CD8-positive, alpha-beta memory T cell (primary cell): ENCODE data around the gene MORN1. TPM values are rescaled to one million over a fixed set of nuclear protein-coding genes. Genes with fewer than 3 reads are reported as not detected.

Source experiments
- CTCF ChIA-PET: fragments of 350-600 bp; sonication (Branson Sonifier 250); formaldehyde crosslinking; loops from one replicate; lab custom pipeline; 2021; ENCODE audit warnings: antibody characterized with exemption; lab: Charles Lee
- POLR2A ChIA-PET: fragments of 350-600 bp; sonication (Branson Sonifier 250); formaldehyde crosslinking; loops from one replicate; lab custom pipeline; 2021; ENCODE audit warnings: antibody characterized with exemption; lab: Charles Lee
- DNase-seq, 5 donors: peaks; one replicate each; pipeline versions ENCODE4 v3.0.0 to v3.0.0-alpha.2; 2020 to 2022; ENCODE audit warnings: mixed read lengths in 1 of 5
- H3K27ac ChIP-seq: one replicate; pipeline ENCODE4 v1.7.0; 2013; ENCODE audit warnings: low read depth, mild to moderate bottlenecking, low read length, moderate library complexity
- H3K27me3 ChIP-seq: 2 replicates; pipeline ENCODE4 v1.7.0; 2013; ENCODE audit warnings: low read length, mild to moderate bottlenecking; ENCODE audit not compliant: insufficient read depth, poor library complexity, severe bottlenecking
- H3K36me3 ChIP-seq: 2 replicates; pipeline ENCODE4 v1.7.0; 2013; ENCODE audit warnings: mild to moderate bottlenecking, low read length, moderate library complexity; ENCODE audit not compliant: insufficient read depth
- H3K4me1 ChIP-seq: 2 replicates; pipeline ENCODE4 v1.7.0; 2013; ENCODE audit warnings: mild to moderate bottlenecking, low read length, moderate library complexity; ENCODE audit not compliant: insufficient read depth
- H3K4me3 ChIP-seq: 2 replicates; pipeline ENCODE4 v1.7.0; 2013; ENCODE audit warnings: mild to moderate bottlenecking, low read length
- H3K9me3 ChIP-seq: 2 replicates; pipeline ENCODE4 v1.7.0; 2013; ENCODE audit warnings: mild to moderate bottlenecking, low read length
- H3K27ac Mint-ChIP-seq, 8 donors: one replicate each; pipeline ENCODE4 v1.8.0; 2020 to 2021; ENCODE audit warnings: mixed read lengths in 8 of 8, mild to moderate bottlenecking in 6 of 8, inconsistent platforms in 3 of 8, moderate library complexity in 3 of 8
- H3K27me3 Mint-ChIP-seq, 2 donors: one replicate each; pipeline ENCODE4 v1.8.0; 2020 to 2021; ENCODE audit warnings: mixed read lengths in 2 of 2, mild to moderate bottlenecking in 1 of 2, moderate library complexity in 1 of 2
- H3K36me3 Mint-ChIP-seq, 3 donors: one replicate each; pipeline ENCODE4 v1.8.0; 2020 to 2021; ENCODE audit warnings: mixed read lengths in 3 of 3, inconsistent platforms in 1 of 3, mild to moderate bottlenecking in 1 of 3
- H3K4me1 Mint-ChIP-seq, 3 donors: one replicate each; pipeline ENCODE4 v1.8.0; 2020 to 2021; ENCODE audit warnings: mixed read lengths in 3 of 3, inconsistent platforms in 1 of 3, mild to moderate bottlenecking in 1 of 3
- H3K4me3 Mint-ChIP-seq, 7 donors: one replicate each; pipeline ENCODE4 v1.8.0; 2020 to 2021; ENCODE audit warnings: mixed read lengths in 7 of 7, mild to moderate bottlenecking in 6 of 7, moderate library complexity in 4 of 7, inconsistent platforms in 2 of 7
- H3K9me3 Mint-ChIP-seq, 5 donors: one replicate each; pipeline ENCODE4 v1.8.0; 2020 to 2022; ENCODE audit warnings: mixed read lengths in 5 of 5, mild to moderate bottlenecking in 3 of 5, moderate library complexity in 2 of 5, inconsistent platforms in 1 of 5
- polyA plus RNA-seq: library from polyadenylated mRNA; unstranded; fragments of 300-500 nt; fragmentation: Illumina TruSeq; gene quantifications from one replicate; pipeline ENCODE4 v1.2.3, GENCODE V29; 2021
- total RNA-seq, 2 experiments: library from RNA; stranded (reverse); gene quantifications; one replicate each; pipeline ENCODE4 v1.2.3, GENCODE V29; 2021

The MORN1 gene
- total and polyA plus RNA-seq, 3 experiments from 2014 or later: 3.3 to 10.4 (median 9.4) TPM

DNA sequence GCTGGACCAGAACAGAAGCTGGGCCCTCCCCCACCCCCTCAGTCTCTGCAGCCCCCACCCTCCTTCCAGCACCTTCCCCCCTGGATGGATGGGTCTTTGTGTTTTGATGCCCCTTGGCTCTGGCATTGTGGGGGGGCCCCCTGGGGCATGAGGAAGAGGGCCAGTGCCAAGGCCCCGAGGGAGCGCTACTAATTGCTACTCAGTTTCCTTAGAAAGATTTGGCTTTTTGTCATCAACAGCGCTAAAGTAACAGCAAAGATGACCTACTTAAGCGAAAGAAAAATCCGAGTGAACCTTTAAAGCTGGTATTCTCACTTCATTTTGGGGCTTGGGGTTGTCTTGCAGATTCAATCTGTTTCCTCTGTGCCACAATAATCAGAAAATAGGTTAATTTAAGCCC, 99.8 kb downstream of the MORN1 start:
- Histone ChIP-seq H3K27me3 (no peaks in the 10 kb centered on the region), H3K4me3 (no peak overlapping the region), H3K9me3 (no peaks in the 10 kb centered on the region), H3K27ac (no peak overlapping the region), H3K36me3 (no peaks in the 10 kb centered on the region), H3K4me1 (peaks cover 93% of the 10 kb centered on the region)
- Mint-ChIP-seq H3K27me3 (no peaks in the 10 kb centered on the region), H3K4me3 (peak overlapping the region in 6 of 7 donors; percentile 59 to 93 (median 78)), H3K4me1 (peaks cover 58 to 93% (median 73%) of the 10 kb centered on the region in 3 donors), H3K27ac (peak overlapping the region in 6 of 8 donors; percentile 95 to 98 (median 97)), H3K36me3 (peaks cover 0 to 15% (median 1%) of the 10 kb centered on the region in 3 donors), H3K9me3 (no peaks in the 10 kb centered on the region)
- DNase-seq: no peak
- CTCF ChIA-PET: interaction anchor here (0.8 to 2.8 kb wide), 4 partner anchors 9 to 97 kb away, joined by 3 to 16 read pairs (median 6); partner anchors contain the start of gene FAAP20
- POLR2A ChIA-PET: interaction anchor here (0.9 to 1.8 kb wide), 3 partner anchors 9 to 64 kb away, joined by 3 to 6 read pairs (median 6); partner anchors contain the start of gene SKI

GRCh38 chr1:2290595-2291510, 100.5 kb downstream of the MORN1 start:
- Mint-ChIP-seq H3K9me3 (no peaks in the 10 kb centered on the region), H3K36me3 (peaks cover 0 to 11% (median 0%) of the 10 kb centered on the region in 3 donors), H3K4me1 (peaks cover 60 to 93% (median 72%) of the 10 kb centered on the region in 3 donors), H3K27ac (peak overlapping the region; percentile 92 to 99 (median 97)), H3K4me3 (peak overlapping the region; percentile 81 to 93 (median 83)), H3K27me3 (no peaks in the 10 kb centered on the region)
- Histone ChIP-seq H3K9me3 (no peaks in the 10 kb centered on the region), H3K36me3 (no peaks in the 10 kb centered on the region), H3K4me1 (peaks cover 85% of the 10 kb centered on the region), H3K27ac (peak overlapping the region; percentile 67), H3K4me3 (peak overlapping the region; percentile 47), H3K27me3 (no peaks in the 10 kb centered on the region)
- DNase-seq: peak; percentile 63 to 83 (median 76)
- POLR2A ChIA-PET: interaction anchor here (0.9 to 1.8 kb wide), 4 partner anchors 10 to 63 kb away, joined by 3 to 6 read pairs (median 4); partner anchors contain the start of gene SKI
- CTCF ChIA-PET: interaction anchor here (0.9 to 2.8 kb wide), 4 partner anchors 10 to 96 kb away, joined by 3 to 16 read pairs (median 6); partner anchors contain the start of gene FAAP20

GRCh38 chr1:2290171-2290578, 101.2 kb downstream of the MORN1 start:
- peaks cover 0 to 4% (median 0%) of the 10 kb centered on the region in 3 donors for H3K36me3 Mint-ChIP-seq
- Histone ChIP-seq H3K4me1 (peaks cover 79% of the 10 kb centered on the region), H3K4me3 (peak overlapping the region; percentile 47), H3K27me3 (no peaks in the 10 kb centered on the region), H3K36me3 (no peaks in the 10 kb centered on the region), H3K27ac (peak overlapping the region; percentile 67), H3K9me3 (no peaks in the 10 kb centered on the region)
- H3K27me3 Mint-ChIP-seq: no peaks in the 10 kb centered on the region
- peak overlapping the region; percentile 92 to 99 (median 97) for H3K27ac Mint-ChIP-seq
- CTCF ChIA-PET: interaction anchor here (0.9 to 2.8 kb wide), 4 partner anchors 10 to 95 kb away, joined by 3 to 16 read pairs (median 6); partner anchors contain the start of gene FAAP20
- DNase-seq: no peak
- no peaks in the 10 kb centered on the region for H3K9me3 Mint-ChIP-seq
- POLR2A ChIA-PET: interaction anchor here (1.2 to 1.8 kb wide), 2 partner anchors 11 to 35 kb away, joined by 3 to 6 read pairs; no protein-coding TSS in a partner anchor
- peak overlapping the region; percentile 81 to 93 (median 83) for H3K4me3 Mint-ChIP-seq
- peaks cover 58 to 87% (median 66%) of the 10 kb centered on the region in 3 donors for H3K4me1 Mint-ChIP-seq

- Mint-ChIP-seq H3K36me3 (peaks cover 0 to 4% (median 0%) of the 10 kb centered on the region in 3 donors), H3K4me3 (peak overlapping the region; percentile 81 to 89 (median 83)), H3K4me1 (peaks cover 58 to 87% (median 66%) of the 10 kb centered on the region in 3 donors), H3K27ac (peak overlapping the region; percentile 92 to 99 (median 97)), H3K27me3 (no peaks in the 10 kb centered on the region), H3K9me3 (no peaks in the 10 kb centered on the region)
- Histone ChIP-seq H3K9me3 (no peaks in the 10 kb centered on the region), H3K4me1 (peaks cover 73% of the 10 kb centered on the region), H3K27me3 (no peaks in the 10 kb centered on the region), H3K4me3 (peak overlapping the region; percentile 47), H3K36me3 (no peaks in the 10 kb centered on the region), H3K27ac (no peak overlapping the region)
- no peak for DNase-seq
- CTCF ChIA-PET: interaction anchor here (0.9 kb wide), 1 partner anchor 29 kb away, joined by 3 read pairs; no protein-coding TSS in a partner anchor
- POLR2A ChIA-PET: interaction anchor here (1.2 to 1.8 kb wide), 2 partner anchors 11 to 34 kb away, joined by 3 to 6 read pairs; no protein-coding TSS in a partner anchor
Measured at GRCh38 chr1:2289607-2290006, 101.7 kb downstream of the MORN1 start.

DNA sequence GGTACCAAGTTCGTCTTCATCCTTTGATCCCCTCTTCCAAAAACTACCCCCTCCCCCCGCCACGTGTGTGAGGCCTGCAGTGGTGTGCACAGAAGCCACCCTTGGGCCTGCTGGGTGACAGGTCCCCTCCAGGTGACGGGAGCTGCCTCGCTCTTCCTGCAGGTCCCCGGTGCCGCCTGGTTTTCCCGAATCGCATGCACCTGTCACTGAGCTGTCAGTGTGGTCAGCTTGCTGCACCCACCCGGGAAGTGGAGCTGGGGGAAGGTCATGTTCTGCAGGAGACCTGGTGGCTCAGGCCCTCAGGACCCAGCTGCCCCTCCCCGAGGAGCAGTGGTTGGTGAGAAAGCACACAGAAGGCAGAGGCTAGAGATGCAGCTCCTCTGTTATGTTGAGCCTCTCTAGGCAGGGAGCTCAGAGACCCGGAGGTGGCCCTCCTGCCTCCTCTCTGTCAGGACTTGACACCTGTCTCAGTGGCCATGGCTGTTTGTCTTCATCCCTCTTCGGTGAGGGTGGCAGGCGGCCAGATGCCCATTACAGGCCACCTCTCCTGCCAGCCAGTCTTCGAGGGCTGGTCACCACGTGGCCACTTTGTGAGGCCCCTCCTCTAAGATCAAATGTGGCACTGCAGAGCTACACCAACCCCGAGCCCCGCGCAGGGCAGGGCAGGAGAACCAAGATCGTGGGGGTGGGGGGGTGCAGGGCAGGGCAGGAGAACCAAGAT, 102.4 kb downstream of the MORN1 start:
- CTCF ChIA-PET: interaction anchor here (1.2 kb wide), 1 partner anchor 60 kb away, joined by 3 read pairs; no protein-coding TSS in a partner anchor
- no peaks in the 10 kb centered on the region for H3K36me3 ChIP-seq
- H3K27ac ChIP-seq: no peak overlapping the region
- H3K9me3 Mint-ChIP-seq: no peaks in the 10 kb centered on the region
- H3K9me3 ChIP-seq: no peaks in the 10 kb centered on the region
- peaks cover 0 to 4% (median 0%) of the 10 kb centered on the region in 3 donors for H3K36me3 Mint-ChIP-seq
- H3K4me3 Mint-ChIP-seq: peak overlapping the region in 4 of 7 donors; percentile 29 to 68 (median 48)
- H3K4me3 ChIP-seq: no peak overlapping the region
- peaks cover 67% of the 10 kb centered on the region for H3K4me1 ChIP-seq
- POLR2A ChIA-PET: interaction anchor here (1.2 kb wide), 1 partner anchor 33 kb away, joined by 3 read pairs; no protein-coding TSS in a partner anchor
- no peaks in the 10 kb centered on the region for H3K27me3 ChIP-seq
- peak overlapping the region; percentile 19 to 97 (median 68) for H3K27ac Mint-ChIP-seq
- DNase-seq: no peak
- H3K4me1 Mint-ChIP-seq: peaks cover 57 to 86% (median 64%) of the 10 kb centered on the region in 3 donors
- H3K27me3 Mint-ChIP-seq: no peaks in the 10 kb centered on the region

GRCh38 chr1:2288311-2288710, 103.0 kb downstream of the MORN1 start:
- H3K9me3 ChIP-seq: no peaks in the 10 kb centered on the region
- Mint-ChIP-seq H3K9me3 (no peaks in the 10 kb centered on the region), H3K4me1 (peaks cover 52 to 83% (median 58%) of the 10 kb centered on the region in 3 donors), H3K27me3 (no peaks in the 10 kb centered on the region), H3K36me3 (peaks cover 0 to 2% (median 0%) of the 10 kb centered on the region in 3 donors), H3K27ac (peak overlapping the region; percentile 53 to 97 (median 83)), H3K4me3 (peak overlapping the region in 6 of 7 donors; percentile 22 to 64 (median 56))
- peak in 1 of 5 donors; percentile 48 for DNase-seq
- H3K27me3 ChIP-seq: no peaks in the 10 kb centered on the region
- no peak overlapping the region for H3K27ac ChIP-seq
- peaks cover 60% of the 10 kb centered on the region for H3K4me1 ChIP-seq
- H3K36me3 ChIP-seq: no peaks in the 10 kb centered on the region
- CTCF ChIA-PET: interaction anchor here (1.2 kb wide), 1 partner anchor 59 kb away, joined by 3 read pairs; no protein-coding TSS in a partner anchor
- POLR2A ChIA-PET: interaction anchor here (0.7 kb wide), 1 partner anchor 22 kb away, joined by 3 read pairs; no protein-coding TSS in a partner anchor
- no peak overlapping the region for H3K4me3 ChIP-seq

GRCh38 chr1:2287649-2288048, 103.7 kb downstream of the MORN1 start:
- no peak for DNase-seq
- Mint-ChIP-seq H3K9me3 (no peaks in the 10 kb centered on the region), H3K4me3 (peak overlapping the region in 1 of 7 donors; percentile 83), H3K36me3 (peaks cover 0 to 2% (median 0%) of the 10 kb centered on the region in 3 donors), H3K27ac (peak overlapping the region in 4 of 8 donors; percentile 14 to 97 (median 78)), H3K4me1 (peaks cover 51 to 78% (median 56%) of the 10 kb centered on the region in 3 donors), H3K27me3 (no peaks in the 10 kb centered on the region)
- H3K9me3 ChIP-seq: no peaks in the 10 kb centered on the region
- POLR2A ChIA-PET: interaction anchor here (0.7 kb wide), 1 partner anchor 22 kb away, joined by 3 read pairs; no protein-coding TSS in a partner anchor
- no peaks in the 10 kb centered on the region for H3K27me3 ChIP-seq
- H3K4me3 ChIP-seq: no peak overlapping the region
- no peak overlapping the region for H3K27ac ChIP-seq
- no peaks in the 10 kb centered on the region for H3K36me3 ChIP-seq
- CTCF ChIA-PET: interaction anchor here (1.2 kb wide), 1 partner anchor 58 kb away, joined by 3 read pairs; no protein-coding TSS in a partner anchor
- H3K4me1 ChIP-seq: peaks cover 53% of the 10 kb centered on the region
